Endodermal cell (in vitro differentiated cells): ENCODE measurements around the gene DNAJC17. TPM values are rescaled to one million over a fixed set of nuclear protein-coding genes. Genes with fewer than 3 reads are reported as not detected.

Experiments used
- DNase-seq: peaks from one replicate; pipeline ENCODE4 v3.0.0-alpha.2; 2017
- H3K27ac ChIP-seq: 2 replicates; pipeline ENCODE4 v1.5.1; 2013; ENCODE audit warnings: mild to moderate bottlenecking, low read depth, low read length, moderate library complexity
- H3K27me3 ChIP-seq: 2 replicates; pipeline ENCODE4 v1.6.1; 2013; ENCODE audit warnings: mild to moderate bottlenecking, low read length, moderate library complexity; ENCODE audit not compliant: insufficient read depth, control insufficient read depth, poor library complexity, severe bottlenecking
- H3K36me3 ChIP-seq: 2 replicates; pipeline ENCODE4 v1.7.0; 2013; ENCODE audit warnings: mild to moderate bottlenecking, low read length, moderate library complexity; ENCODE audit not compliant: control insufficient read depth, insufficient read depth
- H3K4me1 ChIP-seq: one replicate; pipeline ENCODE4 v1.7.0; 2013; ENCODE audit warnings: low read length; ENCODE audit not compliant: control insufficient read depth, insufficient read depth
- H3K4me3 ChIP-seq: 2 replicates; pipeline ENCODE4 v1.5.1; 2013; ENCODE audit warnings: mild to moderate bottlenecking, low read length, moderate library complexity
- H3K9ac ChIP-seq: 2 replicates; pipeline ENCODE4 v1.6.1; 2013; ENCODE audit warnings: mild to moderate bottlenecking, low read length, moderate library complexity; ENCODE audit not compliant: poor library complexity, severe bottlenecking; ENCODE audit errors: extremely low read depth
- H3K9me3 ChIP-seq: 2 replicates; pipeline ENCODE4 v1.6.1; 2013; ENCODE audit warnings: mild to moderate bottlenecking, low read length, moderate library complexity; ENCODE audit not compliant: control insufficient read depth
- H3K27ac Mint-ChIP-seq: 2 replicates; pipeline ENCODE4 v1.8.0; 2020; ENCODE audit warnings: mixed read lengths
- H3K27me3 Mint-ChIP-seq: 2 replicates; pipeline ENCODE4 v1.8.0; 2021; ENCODE audit warnings: mild to moderate bottlenecking, mixed read lengths; ENCODE audit not compliant: insufficient read depth
- H3K36me3 Mint-ChIP-seq: 2 replicates; pipeline ENCODE4 v1.8.0; 2020; ENCODE audit warnings: low read depth, mixed read lengths
- H3K4me1 Mint-ChIP-seq: 2 replicates; pipeline ENCODE4 v1.8.0; 2020; ENCODE audit warnings: mixed read lengths
- H3K4me3 Mint-ChIP-seq: 2 replicates; pipeline ENCODE4 v1.8.0; 2020; ENCODE audit warnings: mild to moderate bottlenecking, moderate library complexity, mixed read lengths
- H3K9me3 Mint-ChIP-seq: 2 replicates; pipeline ENCODE4 v1.8.0; 2020; ENCODE audit warnings: mild to moderate bottlenecking, mixed read lengths
- WGBS, 2 experiments: methylation state at CpG; one replicate each; pipeline versions ENCODE4 v1.1.5 to v1.1.7; 2013; ENCODE audit warnings: missing lambda C conversion rate in 2 of 2, mixed read lengths in 1 of 2; ENCODE audit not compliant: insufficient coverage in 1 of 2, insufficient read length in 1 of 2; 5-methylcytosine and 5-hydroxymethylcytosine counted together
- total RNA-seq, 2 donors: library from RNA; stranded (reverse); fragmentation: NEBNext Ultra II Directional in 1 of 2; extraction: Animal tissue kit (Norgen Biotek cat#: 25700) in 1 of 2; gene quantifications; 2 replicates in 1 of 2; 3 replicates in 1 of 2; pipeline ENCODE4 v1.2.1, GENCODE V29; 2021
- TF ChIP-seq, protein P1 (sequence below): fragments of 200-600 bp; sonication (generic); conservative IDR thresholded peaks from 2 replicates; pipeline ENCODE4 v1.5.0; 2021; ENCODE audit warnings: antibody characterized with exemption, mild to moderate bottlenecking

Gene DNAJC17
- total RNA-seq, 2 donors from 2014 or later = 34.0 to 41.0 TPM

DNA sequence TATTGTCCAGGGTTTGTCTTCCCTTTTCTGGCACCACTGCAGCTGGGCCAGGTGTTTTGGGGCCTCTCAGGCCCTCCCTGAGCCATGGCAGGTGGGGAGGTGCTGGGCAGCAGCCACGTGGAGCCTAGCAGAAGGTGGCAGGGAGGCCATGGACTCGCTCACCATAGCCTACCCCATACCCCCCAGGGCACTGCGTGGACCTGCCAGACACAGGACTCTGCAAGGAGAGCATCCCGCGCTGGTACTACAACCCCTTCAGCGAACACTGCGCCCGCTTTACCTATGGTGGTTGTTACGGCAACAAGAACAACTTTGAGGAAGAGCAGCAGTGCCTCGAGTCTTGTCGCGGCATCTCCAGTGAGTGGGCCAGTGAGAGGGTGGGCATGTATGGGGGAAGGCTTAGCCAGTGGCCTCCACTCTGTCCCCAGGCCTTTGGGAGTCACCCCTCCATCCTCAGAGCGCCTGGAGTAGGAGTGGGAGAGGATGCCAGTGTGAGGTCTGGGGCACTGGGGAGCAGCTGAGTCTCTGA is 48.5 kb upstream of the DNAJC17 start:
- H3K4me3 ChIP-seq = no peak overlapping the region
- no peaks in the 10 kb centered on the region for H3K4me1 ChIP-seq
- Mint-ChIP-seq H3K27ac (no peak overlapping the region), H3K9me3 (no peaks in the 10 kb centered on the region), H3K4me1 (peaks cover 4% of the 10 kb centered on the region), H3K36me3 (peaks cover 45% of the 10 kb centered on the region), H3K4me3 (no peak overlapping the region), H3K27me3 (no peaks in the 10 kb centered on the region)
- no peak overlapping the region for H3K27ac ChIP-seq
- H3K9me3 ChIP-seq = no peaks in the 10 kb centered on the region
- DNase-seq = no peak
- H3K27me3 ChIP-seq = no peaks in the 10 kb centered on the region
- no peak overlapping the region for H3K9ac ChIP-seq
- TF ChIP-seq, protein P1, sequence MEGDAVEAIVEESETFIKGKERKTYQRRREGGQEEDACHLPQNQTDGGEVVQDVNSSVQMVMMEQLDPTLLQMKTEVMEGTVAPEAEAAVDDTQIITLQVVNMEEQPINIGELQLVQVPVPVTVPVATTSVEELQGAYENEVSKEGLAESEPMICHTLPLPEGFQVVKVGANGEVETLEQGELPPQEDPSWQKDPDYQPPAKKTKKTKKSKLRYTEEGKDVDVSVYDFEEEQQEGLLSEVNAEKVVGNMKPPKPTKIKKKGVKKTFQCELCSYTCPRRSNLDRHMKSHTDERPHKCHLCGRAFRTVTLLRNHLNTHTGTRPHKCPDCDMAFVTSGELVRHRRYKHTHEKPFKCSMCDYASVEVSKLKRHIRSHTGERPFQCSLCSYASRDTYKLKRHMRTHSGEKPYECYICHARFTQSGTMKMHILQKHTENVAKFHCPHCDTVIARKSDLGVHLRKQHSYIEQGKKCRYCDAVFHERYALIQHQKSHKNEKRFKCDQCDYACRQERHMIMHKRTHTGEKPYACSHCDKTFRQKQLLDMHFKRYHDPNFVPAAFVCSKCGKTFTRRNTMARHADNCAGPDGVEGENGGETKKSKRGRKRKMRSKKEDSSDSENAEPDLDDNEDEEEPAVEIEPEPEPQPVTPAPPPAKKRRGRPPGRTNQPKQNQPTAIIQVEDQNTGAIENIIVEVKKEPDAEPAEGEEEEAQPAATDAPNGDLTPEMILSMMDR = no peak
- peaks cover 23% of the 10 kb centered on the region for H3K36me3 ChIP-seq
- 89 to 90% methylated on average over 2 to 13 of the region's 13 CpGs for WGBS, 2 experiments

- Histone ChIP-seq H3K9ac (no peak overlapping the region), H3K27ac (no peak overlapping the region), H3K4me1 (no peaks in the 10 kb centered on the region), H3K9me3 (no peaks in the 10 kb centered on the region), H3K27me3 (no peaks in the 10 kb centered on the region), H3K36me3 (peaks cover 23% of the 10 kb centered on the region), H3K4me3 (no peak overlapping the region)
- 93% methylated on average over 10 of the region's 10 CpGs; no CpG with 5 or more reads in 1 of the 2 experiments for WGBS, 2 experiments
- Mint-ChIP-seq H3K9me3 (no peaks in the 10 kb centered on the region), H3K4me3 (no peak overlapping the region), H3K27ac (no peak overlapping the region), H3K27me3 (no peaks in the 10 kb centered on the region), H3K4me1 (peaks cover 4% of the 10 kb centered on the region), H3K36me3 (peaks cover 57% of the 10 kb centered on the region)
- no peak for DNase-seq
- TF ChIP-seq, protein P1 = no peak
These were observed 46.9 kb upstream of the DNAJC17 start for GRCh38 chr15:40854161-40854560.

DNA sequence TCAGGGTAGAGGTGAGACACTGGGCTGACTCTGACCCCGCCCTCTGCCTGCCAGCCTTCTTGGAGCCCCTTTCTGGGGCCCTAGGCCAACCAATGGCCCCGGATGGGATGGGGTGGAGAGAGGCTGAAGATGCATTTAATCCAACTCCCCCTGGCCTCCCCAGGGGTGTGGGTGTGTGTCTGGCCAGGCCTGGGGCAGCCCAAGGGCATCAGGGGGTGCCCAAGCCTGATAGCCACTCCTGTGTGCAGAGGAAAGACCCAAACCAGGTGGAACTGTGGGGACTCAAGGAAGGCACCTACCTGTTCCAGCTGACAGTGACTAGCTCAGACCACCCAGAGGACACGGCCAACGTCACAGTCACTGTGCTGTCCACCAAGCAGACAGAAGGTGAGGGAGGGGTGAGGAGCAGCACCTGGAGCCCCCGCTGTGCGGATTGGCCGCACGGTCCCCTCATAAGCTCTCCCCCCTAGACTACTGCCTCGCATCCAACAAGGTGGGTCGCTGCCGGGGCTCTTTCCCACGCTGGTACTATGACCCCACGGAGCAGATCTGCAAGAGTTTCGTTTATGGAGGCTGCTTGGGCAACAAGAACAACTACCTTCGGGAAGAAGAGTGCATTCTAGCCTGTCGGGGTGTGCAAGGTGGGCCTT is 46.1 kb upstream of the DNAJC17 start:
- no peak for DNase-seq
- H3K36me3 Mint-ChIP-seq = peaks cover 55% of the 10 kb centered on the region
- Histone ChIP-seq H3K9me3 (no peaks in the 10 kb centered on the region), H3K9ac (no peak overlapping the region), H3K4me3 (no peak overlapping the region), H3K36me3 (peaks cover 27% of the 10 kb centered on the region), H3K27ac (no peak overlapping the region), H3K4me1 (no peaks in the 10 kb centered on the region), H3K27me3 (no peaks in the 10 kb centered on the region)
- WGBS, 2 experiments = 93 to 96% methylated on average over 13 to 16 of the region's 16 CpGs
- H3K4me1 Mint-ChIP-seq = peaks cover 4% of the 10 kb centered on the region
- H3K4me3 Mint-ChIP-seq = no peak overlapping the region
- no peaks in the 10 kb centered on the region for H3K27me3 Mint-ChIP-seq
- TF ChIP-seq, protein P1 = no peak
- H3K27ac Mint-ChIP-seq = no peak overlapping the region
- no peaks in the 10 kb centered on the region for H3K9me3 Mint-ChIP-seq
